Ascending aorta (tissue), 2 donors: ENCODE data around the gene PLEK. TPM values are rescaled to one million over a fixed set of nuclear protein-coding genes. Genes with fewer than 3 reads are reported as not detected.
"Not testable (repeated sequence)": the region's sequence is repeated elsewhere in the genome, so short reads cannot be mapped to it uniquely, and the experiment has no call there.

Experiments
- DNase-seq, 2 donors: peaks; one replicate each; pipeline ENCODE4 v3.0.0-alpha.2; 2019; ENCODE audit warnings: low spot score in 2 of 2
- H3K27ac ChIP-seq, 2 donors: fragments of 200-600 bp; sonication (generic); one replicate each; pipeline ENCODE4 v1.5.1; 2016 to 2017; ENCODE audit warnings: mild to moderate bottlenecking in 1 of 2
- H3K27me3 ChIP-seq: fragments of 200-600 bp; sonication (generic); one replicate; pipeline ENCODE4 v1.5.1; 2017
- H3K36me3 ChIP-seq, 2 donors: fragments of 200-600 bp; sonication (generic); one replicate each; pipeline ENCODE4 v1.5.1; 2016
- H3K4me1 ChIP-seq, 2 donors: fragments of 200-600 bp; sonication (generic); one replicate each; pipeline ENCODE4 v1.5.1; 2016 to 2017; ENCODE audit warnings: mild to moderate bottlenecking in 1 of 2
- H3K4me3 ChIP-seq, 2 donors: fragments of 200-600 bp; sonication (generic); one replicate each; pipeline ENCODE4 v1.5.1; 2016 to 2017; ENCODE audit warnings: mild to moderate bottlenecking in 1 of 2
- H3K9me3 ChIP-seq, 2 donors: fragments of 200-600 bp; sonication (generic); one replicate each; pipeline ENCODE4 v1.5.1; 2016
- intact Hi-C: fragments of 100-400 bp; cut with DNase I; formaldehyde crosslinking; loops from one replicate; pipeline ENCODE4 v1.15.1; 2023
- total RNA-seq: library from RNA; depleted of rRNA; stranded (reverse); fragments of >200 nt; gene quantifications from one replicate; pipeline ENCODE4 v1.1.0, GENCODE V29; 2016
- TF ChIP-seq, protein P1 (sequence below), 3 experiments: fragments of 200-600 bp in 2 of 3; fragments of 450-650 bp in 1 of 3; sonication (generic) in 2 of 3; IDR thresholded peaks; one replicate each; pipeline ENCODE4 v1.5.1; 2016 to 2019; ENCODE audit warnings: antibody characterized with exemption in 3 of 3, mild to moderate bottlenecking in 1 of 3, moderate library complexity in 1 of 3

PLEK gene
- total RNA-seq, 1 donor from 2014 or later = 1.5 TPM

DNA sequence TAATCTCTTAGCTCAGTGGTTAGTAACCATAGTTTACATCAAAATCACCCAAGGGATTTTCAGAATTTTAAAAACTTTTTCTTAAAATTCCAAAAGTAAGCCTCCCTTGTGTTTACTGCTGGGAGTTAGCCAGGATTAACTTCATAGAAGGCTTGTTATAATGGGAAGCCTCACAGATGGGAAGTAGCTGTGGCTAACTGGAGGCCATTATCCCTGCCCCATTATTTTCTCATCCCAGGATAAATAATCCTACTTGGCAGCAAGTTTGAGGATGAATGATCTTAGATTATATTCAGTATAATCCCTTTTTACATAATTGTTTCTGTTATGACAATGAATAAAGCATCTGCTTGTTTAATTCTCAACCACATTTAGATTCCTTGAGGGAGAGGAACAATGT is 25.5 kb downstream of the PLEK start:
- no peak overlapping the region for H3K27ac ChIP-seq
- TF ChIP-seq, protein P1, sequence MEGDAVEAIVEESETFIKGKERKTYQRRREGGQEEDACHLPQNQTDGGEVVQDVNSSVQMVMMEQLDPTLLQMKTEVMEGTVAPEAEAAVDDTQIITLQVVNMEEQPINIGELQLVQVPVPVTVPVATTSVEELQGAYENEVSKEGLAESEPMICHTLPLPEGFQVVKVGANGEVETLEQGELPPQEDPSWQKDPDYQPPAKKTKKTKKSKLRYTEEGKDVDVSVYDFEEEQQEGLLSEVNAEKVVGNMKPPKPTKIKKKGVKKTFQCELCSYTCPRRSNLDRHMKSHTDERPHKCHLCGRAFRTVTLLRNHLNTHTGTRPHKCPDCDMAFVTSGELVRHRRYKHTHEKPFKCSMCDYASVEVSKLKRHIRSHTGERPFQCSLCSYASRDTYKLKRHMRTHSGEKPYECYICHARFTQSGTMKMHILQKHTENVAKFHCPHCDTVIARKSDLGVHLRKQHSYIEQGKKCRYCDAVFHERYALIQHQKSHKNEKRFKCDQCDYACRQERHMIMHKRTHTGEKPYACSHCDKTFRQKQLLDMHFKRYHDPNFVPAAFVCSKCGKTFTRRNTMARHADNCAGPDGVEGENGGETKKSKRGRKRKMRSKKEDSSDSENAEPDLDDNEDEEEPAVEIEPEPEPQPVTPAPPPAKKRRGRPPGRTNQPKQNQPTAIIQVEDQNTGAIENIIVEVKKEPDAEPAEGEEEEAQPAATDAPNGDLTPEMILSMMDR (IDR thresholded peaks at IDR 0.05) = no peak
- H3K36me3 ChIP-seq = no peaks in the 10 kb centered on the region

DNA sequence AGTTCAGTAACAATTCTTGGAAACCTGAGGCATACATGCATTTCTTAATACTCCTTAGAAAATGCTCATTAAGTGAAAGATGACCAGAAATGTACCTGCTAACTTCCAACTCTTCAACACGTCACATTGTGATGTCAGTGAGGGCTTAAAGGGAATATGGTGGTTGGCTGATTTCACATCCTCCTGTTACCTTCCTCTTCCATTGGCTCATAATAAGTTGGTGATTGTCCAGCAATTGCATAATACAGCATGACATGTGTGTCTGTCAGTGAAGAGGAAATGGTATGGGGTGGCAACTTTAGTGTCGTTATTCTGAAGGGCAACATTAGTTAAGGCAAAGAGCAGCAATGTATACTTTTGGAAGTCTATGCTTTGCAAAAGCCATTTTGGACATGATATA is 26.0 kb downstream of the PLEK start:
- DNase-seq = no peak
- Histone ChIP-seq H3K27me3 (no peaks in the 10 kb centered on the region), H3K36me3 (no peaks in the 10 kb centered on the region), H3K4me3 (no peak overlapping the region), H3K27ac (no peak overlapping the region), H3K9me3 (no peaks in the 10 kb centered on the region), H3K4me1 (no peaks in the 10 kb centered on the region)
- TF ChIP-seq, protein P1 (IDR thresholded peaks at IDR 0.05) = no peak
- intact Hi-C loops = no loop called here

More for the DNA sequence above, 25.5 kb downstream of the PLEK start:
- no peaks in the 10 kb centered on the region for H3K4me1 ChIP-seq
- intact Hi-C loops = no loop called here
- no peaks in the 10 kb centered on the region for H3K27me3 ChIP-seq
- DNase-seq = no peak
- no peaks in the 10 kb centered on the region for H3K9me3 ChIP-seq
- no peak overlapping the region for H3K4me3 ChIP-seq

DNA sequence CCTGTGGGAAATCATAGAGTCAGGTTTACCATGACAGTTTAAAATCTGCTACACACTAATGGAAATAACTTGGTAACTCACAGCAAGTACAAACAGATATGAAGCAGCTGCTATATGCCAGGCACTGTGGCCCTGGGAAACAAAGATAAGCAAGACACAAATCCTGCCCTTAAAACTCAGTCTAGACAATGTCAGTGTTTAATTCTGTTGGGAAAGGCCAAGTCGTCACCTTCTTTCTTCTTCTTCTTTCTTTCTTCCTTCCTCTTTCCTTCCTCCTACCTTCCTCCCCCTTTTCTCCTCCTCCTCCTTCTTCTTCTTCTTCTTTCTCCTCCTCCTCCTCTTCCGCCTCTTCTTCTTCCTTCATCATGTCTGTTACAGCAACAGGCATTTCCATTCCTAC is 26.8 kb downstream of the PLEK start:
- no peak overlapping the region for H3K27ac ChIP-seq
- H3K4me3 ChIP-seq = no peak overlapping the region
- intact Hi-C loops = no loop called here
- no peak for DNase-seq
- H3K36me3 ChIP-seq = no peaks in the 10 kb centered on the region
- TF ChIP-seq, protein P1 (IDR thresholded peaks at IDR 0.05) = no peak
- H3K9me3 ChIP-seq = no peaks in the 10 kb centered on the region
- no peaks in the 10 kb centered on the region for H3K4me1 ChIP-seq
- no peaks in the 10 kb centered on the region for H3K27me3 ChIP-seq

DNA sequence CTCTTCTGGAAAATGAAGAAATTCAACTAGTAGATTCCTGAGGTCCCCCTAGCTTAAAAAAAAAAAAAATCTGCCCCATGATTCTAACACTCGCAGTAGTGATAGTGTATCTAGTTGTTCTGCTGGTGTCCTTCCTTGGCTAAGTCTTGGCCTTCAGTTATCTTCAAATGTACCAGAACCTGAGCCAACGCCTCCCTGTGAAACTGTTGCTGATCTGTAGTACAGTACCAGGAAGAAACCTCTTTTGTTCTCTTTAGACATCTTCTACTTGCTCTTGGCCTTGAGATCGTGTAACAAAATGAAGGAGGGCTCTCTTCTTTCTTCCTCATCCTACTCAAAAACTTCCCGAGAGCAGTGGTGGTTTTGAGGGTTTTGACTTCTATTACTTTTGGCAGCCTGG is 31.0 kb downstream of the PLEK start:
- intact Hi-C loops = no loop called here
- Histone ChIP-seq H3K4me1 (no peaks in the 10 kb centered on the region), H3K27ac (no peak overlapping the region), H3K4me3 (no peak overlapping the region), H3K27me3 (no peaks in the 10 kb centered on the region), H3K36me3 (no peaks in the 10 kb centered on the region), H3K9me3 (no peaks in the 10 kb centered on the region)
- TF ChIP-seq, protein P1 (IDR thresholded peaks at IDR 0.05) = no peak
- no peak for DNase-seq

DNA sequence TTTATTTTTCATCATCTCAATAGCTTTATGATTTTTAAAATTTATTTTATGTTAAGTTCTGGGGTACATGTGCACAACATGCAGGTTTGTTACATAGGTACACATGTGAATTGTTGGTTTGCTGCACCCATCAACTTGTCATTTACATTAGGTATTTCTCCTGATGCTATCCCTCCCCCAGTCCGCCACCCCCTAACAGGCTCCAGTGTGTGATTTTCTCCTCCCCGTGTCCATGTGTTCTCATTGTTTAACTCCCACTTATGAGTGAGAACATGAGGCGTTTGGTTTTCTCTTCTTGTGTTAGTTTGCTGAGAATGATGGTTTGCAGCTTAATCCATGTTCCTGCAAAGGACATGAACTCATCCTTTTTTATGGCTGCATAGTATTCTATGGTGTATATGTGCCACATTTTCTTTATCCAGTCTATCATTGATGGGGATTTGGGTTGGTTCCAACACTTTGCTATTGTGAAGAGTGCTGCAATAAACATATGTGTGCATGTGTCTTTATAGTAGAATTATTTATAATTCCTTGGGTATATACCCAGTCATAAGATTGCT is 32.7 kb downstream of the PLEK start:
- H3K4me3 ChIP-seq, H3K27me3 ChIP-seq, H3K27ac ChIP-seq, H3K4me1 ChIP-seq, intact Hi-C loops, DNase-seq, H3K9me3 ChIP-seq, H3K36me3 ChIP-seq: not testable (repeated sequence)

DNA sequence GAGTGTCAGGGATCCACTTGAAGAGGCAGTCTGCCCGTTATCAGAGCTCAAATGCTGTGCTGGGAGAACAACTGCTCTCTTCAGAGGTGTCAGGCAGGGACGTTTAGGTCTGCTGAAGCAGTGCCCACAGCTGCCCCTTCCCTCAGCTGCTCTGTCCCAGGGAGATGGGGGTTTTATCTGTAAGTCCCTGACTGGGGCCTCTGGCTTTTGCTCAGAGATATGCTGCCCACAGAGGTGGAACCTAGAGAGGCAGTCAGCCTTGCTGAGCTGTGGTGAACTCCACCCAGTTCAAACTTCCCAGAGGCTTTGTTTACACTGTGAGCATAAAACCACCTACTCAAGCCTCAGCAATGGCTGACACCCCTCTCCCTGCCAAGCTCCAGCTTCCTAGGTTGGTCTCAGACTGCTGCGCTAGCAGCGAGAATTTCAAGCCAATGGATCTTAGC is 38.1 kb downstream of the PLEK start:
- Histone ChIP-seq H3K4me3 (no peak overlapping the region), H3K27me3 (no peaks in the 10 kb centered on the region), H3K9me3 (no peaks in the 10 kb centered on the region), H3K36me3 (no peaks in the 10 kb centered on the region), H3K27ac (no peak overlapping the region), H3K4me1 (no peaks in the 10 kb centered on the region)
- no peak for DNase-seq
- intact Hi-C loops = no loop called here
- TF ChIP-seq, protein P1 (IDR thresholded peaks at IDR 0.05) = no peak
